MCF 10A (cell line): ENCODE measurements around the gene FOXK1. TPM values are rescaled to one million over a fixed set of nuclear protein-coding genes. Genes with fewer than 3 reads are reported as not detected.

Experiments
- BruUV-seq: library from RNA; stranded (reverse); fragments of 400-500 nt; replicated peaks from 2 replicates; lab custom pipeline; 2021; lab: Mats Ljungman, UMichigan
- CTCF ChIA-PET: fragments of 300-600 bp; sonication (Branson Sonifier 250); formaldehyde crosslinking; extraction: SDS; loops from one replicate; lab custom pipeline; 2021; ENCODE audit warnings: antibody characterized with exemption, inconsistent platforms; lab: Yijun Ruan, JAX
- POLR2A ChIA-PET: fragments of 300-600, 350-650 bp; sonication (Branson Sonifier 250); formaldehyde crosslinking; extraction: SDS; loops from one replicate; lab custom pipeline; 2020; ENCODE audit warnings: antibody characterized with exemption, inconsistent platforms; lab: Yijun Ruan, JAX
- DNase-seq: peaks from one replicate; pipeline ENCODE4 v3.0.0-alpha.2; 2018; ENCODE audit not compliant: unreplicated experiment
- H3K27ac Mint-ChIP-seq: one replicate; pipeline ENCODE4 v1.8.0; 2022; ENCODE audit warnings: mild to moderate bottlenecking, low read depth, mixed read lengths; ENCODE audit not compliant: unreplicated experiment
- H3K27me3 Mint-ChIP-seq: one replicate; pipeline ENCODE4 v1.8.0; 2022; ENCODE audit warnings: mixed read lengths; ENCODE audit not compliant: insufficient read depth, unreplicated experiment
- H3K36me3 Mint-ChIP-seq: one replicate; pipeline ENCODE4 v1.8.0; 2022; ENCODE audit warnings: mild to moderate bottlenecking, moderate library complexity, mixed read lengths; ENCODE audit not compliant: insufficient read depth, unreplicated experiment
- H3K4me1 Mint-ChIP-seq: one replicate; pipeline ENCODE4 v1.8.0; 2022; ENCODE audit warnings: mixed read lengths; ENCODE audit not compliant: insufficient read depth, unreplicated experiment
- H3K4me3 Mint-ChIP-seq: one replicate; pipeline ENCODE4 v1.8.0; 2022; ENCODE audit warnings: mild to moderate bottlenecking, moderate library complexity, mixed read lengths; ENCODE audit not compliant: unreplicated experiment
- H3K9me3 Mint-ChIP-seq: one replicate; pipeline ENCODE4 v1.8.0; 2022; ENCODE audit warnings: mixed read lengths; ENCODE audit not compliant: unreplicated experiment
- intact Hi-C: fragments of 100-400 bp; cut with micrococcal nuclease; formaldehyde crosslinking; loops from 2 replicates; pipeline ENCODE4 v1.14.1; 2022
- total RNA-seq: library from RNA; stranded (reverse); gene quantifications from 2 replicates; pipeline ENCODE4 v1.2.3, GENCODE V29; 2022
- TF ChIP-seq, protein P1 (sequence below): fragments of 200-600 bp; IDR thresholded peaks from one replicate; pipeline ENCODE4 v1.8.0; 2022; ENCODE audit warnings: antibody characterized with exemption, mild to moderate bottlenecking; ENCODE audit not compliant: unreplicated experiment

Gene FOXK1
- total RNA-seq, 1 experiment from 2014 or later = 37.7 TPM

DNA sequence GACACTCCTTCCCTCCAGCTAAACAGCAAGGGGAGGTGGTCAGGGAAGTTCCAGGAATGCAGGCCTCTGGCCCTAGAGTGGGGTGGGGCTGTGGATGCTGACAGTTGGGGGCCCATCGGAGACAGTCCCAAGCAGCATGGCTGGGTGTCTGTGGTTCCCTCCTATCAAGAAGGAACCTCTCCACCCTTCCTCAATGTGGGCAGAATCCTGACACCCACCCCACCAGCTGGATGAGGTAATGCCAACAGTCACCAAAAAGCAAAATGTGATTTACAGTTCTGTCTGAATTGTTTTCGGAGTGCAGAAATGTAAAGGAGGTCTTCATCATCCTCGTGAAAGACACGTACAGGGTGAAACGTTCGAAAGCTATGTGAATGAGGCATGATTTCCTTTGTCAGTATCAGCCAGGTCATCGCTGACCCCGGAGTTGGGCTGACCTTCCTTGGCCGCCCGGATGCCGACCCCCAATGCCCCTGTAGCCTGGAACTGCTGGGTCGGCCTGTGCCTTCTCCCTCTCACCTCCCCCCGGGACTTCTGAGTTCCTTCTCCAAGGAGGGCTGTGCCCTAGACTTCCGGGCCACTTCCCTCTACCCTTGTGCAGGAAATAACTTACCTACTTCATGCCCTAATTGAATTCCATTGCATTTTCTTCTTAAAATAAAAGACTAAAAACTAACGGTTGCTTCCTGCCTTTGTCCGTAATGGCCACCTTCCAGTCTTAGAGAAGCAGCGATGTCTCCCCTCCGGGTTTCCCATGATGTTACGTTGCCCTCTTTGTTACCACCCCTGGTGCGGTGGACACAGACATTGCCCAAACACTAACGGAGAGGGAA, 24.5 kb downstream of the FOXK1 start:
- intact Hi-C loops = no loop called here
- Mint-ChIP-seq H3K9me3 (no peaks in the 10 kb centered on the region), H3K36me3 (peaks cover 10% of the 10 kb centered on the region), H3K4me3 (no peak overlapping the region), H3K4me1 (peaks cover 6% of the 10 kb centered on the region), H3K27me3 (no peaks in the 10 kb centered on the region), H3K27ac (no peak overlapping the region)
- TF ChIP-seq, protein P1, sequence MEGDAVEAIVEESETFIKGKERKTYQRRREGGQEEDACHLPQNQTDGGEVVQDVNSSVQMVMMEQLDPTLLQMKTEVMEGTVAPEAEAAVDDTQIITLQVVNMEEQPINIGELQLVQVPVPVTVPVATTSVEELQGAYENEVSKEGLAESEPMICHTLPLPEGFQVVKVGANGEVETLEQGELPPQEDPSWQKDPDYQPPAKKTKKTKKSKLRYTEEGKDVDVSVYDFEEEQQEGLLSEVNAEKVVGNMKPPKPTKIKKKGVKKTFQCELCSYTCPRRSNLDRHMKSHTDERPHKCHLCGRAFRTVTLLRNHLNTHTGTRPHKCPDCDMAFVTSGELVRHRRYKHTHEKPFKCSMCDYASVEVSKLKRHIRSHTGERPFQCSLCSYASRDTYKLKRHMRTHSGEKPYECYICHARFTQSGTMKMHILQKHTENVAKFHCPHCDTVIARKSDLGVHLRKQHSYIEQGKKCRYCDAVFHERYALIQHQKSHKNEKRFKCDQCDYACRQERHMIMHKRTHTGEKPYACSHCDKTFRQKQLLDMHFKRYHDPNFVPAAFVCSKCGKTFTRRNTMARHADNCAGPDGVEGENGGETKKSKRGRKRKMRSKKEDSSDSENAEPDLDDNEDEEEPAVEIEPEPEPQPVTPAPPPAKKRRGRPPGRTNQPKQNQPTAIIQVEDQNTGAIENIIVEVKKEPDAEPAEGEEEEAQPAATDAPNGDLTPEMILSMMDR = no peak
- ChIA-PET POLR2A (no interaction called here), CTCF (no interaction called here)
- no peak for DNase-seq
- BruUV-seq = no TSS peak

DNA sequence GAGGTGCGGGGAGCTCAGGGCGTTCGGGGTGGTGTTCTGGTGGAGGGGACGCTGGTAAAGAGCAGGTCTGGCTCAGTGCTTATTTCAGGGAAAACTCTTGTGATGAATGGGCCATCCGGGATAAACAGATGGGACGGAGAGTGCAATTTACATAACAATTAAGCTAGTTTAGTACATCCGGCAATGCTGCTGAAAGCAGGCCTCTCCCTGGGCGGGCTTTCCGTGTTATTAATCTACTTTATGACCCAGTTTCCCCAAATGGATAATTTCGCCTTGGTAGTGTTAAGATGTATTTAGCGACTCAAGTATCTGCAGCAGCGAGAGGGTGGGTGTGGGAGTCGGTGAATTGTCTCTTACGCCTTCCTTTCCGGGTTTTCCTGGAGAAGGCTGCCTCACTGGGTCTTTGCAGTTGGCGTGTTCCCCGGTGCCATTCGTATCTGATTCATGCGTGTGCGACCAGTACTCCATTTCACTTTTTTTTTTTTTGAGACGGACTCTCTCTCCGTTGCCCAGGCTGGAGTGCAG, 25.2 kb downstream of the FOXK1 start:
- ChIA-PET CTCF (no interaction called here), POLR2A (no interaction called here)
- H3K9me3 Mint-ChIP-seq = no peaks in the 10 kb centered on the region
- no peak overlapping the region for H3K4me3 Mint-ChIP-seq
- TF ChIP-seq, protein P1 = no peak
- no peak overlapping the region for H3K27ac Mint-ChIP-seq
- intact Hi-C loops = no loop called here
- no TSS peak for BruUV-seq
- H3K27me3 Mint-ChIP-seq = no peaks in the 10 kb centered on the region
- H3K36me3 Mint-ChIP-seq = peaks cover 14% of the 10 kb centered on the region
- no peak for DNase-seq
- H3K4me1 Mint-ChIP-seq = peaks cover 6% of the 10 kb centered on the region

DNA sequence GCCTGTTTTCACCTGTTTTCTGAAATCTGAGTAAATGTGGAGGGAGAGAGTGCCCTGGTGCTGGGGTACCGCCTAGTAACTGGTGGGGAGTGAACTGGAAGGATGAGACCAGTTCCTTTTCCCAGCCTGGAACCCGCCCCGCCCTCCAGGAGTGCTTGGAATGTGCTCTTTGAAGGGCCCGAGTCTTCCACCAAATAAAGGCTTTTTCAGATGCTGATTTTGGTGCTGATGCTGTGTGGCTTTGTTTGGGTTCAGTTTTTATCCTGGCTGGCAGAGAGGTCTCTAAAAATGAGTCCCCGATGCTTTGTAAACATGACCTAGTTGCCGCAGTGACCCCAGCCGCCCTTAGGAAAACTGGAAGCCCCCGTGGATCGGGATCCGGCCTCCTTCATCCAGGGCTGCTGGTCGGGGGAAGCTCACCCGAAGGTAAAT, 25.9 kb downstream of the FOXK1 start:
- TF ChIP-seq, protein P1 = no peak
- ChIA-PET POLR2A (interaction anchor here (0.6 kb wide), 1 partner anchor 68 kb away, joined by 3 read pairs; the partner anchor contains the start of gene AP5Z1), CTCF (no interaction called here)
- Mint-ChIP-seq H3K27me3 (no peaks in the 10 kb centered on the region), H3K27ac (no peak overlapping the region), H3K4me1 (peaks cover 6% of the 10 kb centered on the region), H3K36me3 (peaks cover 21% of the 10 kb centered on the region), H3K4me3 (no peak overlapping the region), H3K9me3 (no peaks in the 10 kb centered on the region)
- no peak for DNase-seq
- no TSS peak for BruUV-seq
- intact Hi-C loops = no loop called here

DNA sequence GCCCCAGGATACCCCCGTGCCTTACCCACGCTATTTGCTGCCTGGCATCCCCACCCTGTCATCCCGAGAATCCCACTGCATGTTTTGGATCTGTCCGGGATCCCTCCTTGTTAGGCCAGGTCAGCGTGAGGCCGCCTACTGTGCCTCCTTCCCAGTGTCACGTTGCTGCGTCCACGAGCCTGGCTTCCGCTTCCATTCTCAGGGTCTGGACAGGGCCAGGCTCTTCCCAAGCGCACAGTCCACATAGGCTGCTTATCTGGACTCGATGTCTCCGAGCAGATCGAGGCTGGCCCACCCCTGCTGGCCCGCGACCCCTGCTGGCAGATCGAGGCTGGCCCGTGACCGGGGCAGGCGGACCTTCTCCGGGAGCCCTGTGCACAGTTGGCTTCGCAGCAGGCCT, 27.1 kb downstream of the FOXK1 start:
- TF ChIP-seq, protein P1 = no peak
- Mint-ChIP-seq H3K36me3 (peaks cover 29% of the 10 kb centered on the region), H3K9me3 (no peaks in the 10 kb centered on the region), H3K4me3 (no peak overlapping the region), H3K4me1 (peaks cover 6% of the 10 kb centered on the region), H3K27ac (no peak overlapping the region), H3K27me3 (no peaks in the 10 kb centered on the region)
- intact Hi-C loops = no loop called here
- DNase-seq = no peak
- BruUV-seq = no TSS peak
- ChIA-PET POLR2A (no interaction called here), CTCF (no interaction called here)
